GM23248 (cell line): ENCODE data around the gene SLC30A3.

Source experiments
- EZH2 ChIP-seq: fragments of 200-600 bp; sonication (generic); IDR thresholded peaks from 2 replicates; pipeline ENCODE4 v1.6.1; 2018; ENCODE audit warnings: antibody characterized with exemption, mild to moderate bottlenecking; ENCODE audit not compliant: insufficient read depth, poor library complexity, severe bottlenecking
- EZH2phosphoT487 ChIP-seq: fragments of 200-600 bp; sonication (generic); IDR thresholded peaks from 2 replicates; pipeline ENCODE4 v1.6.1; 2018; ENCODE audit warnings: antibody characterized with exemption, moderate library complexity, mild to moderate bottlenecking, low read depth; ENCODE audit not compliant: insufficient read depth

- TF ChIP-seq EZH2 (no peak), EZH2phosphoT487 (no peak)
Observed at GRCh38 chr2:27288610-27289009, 25.8 kb upstream of the SLC30A3 start.
